ENCODE data around the gene UTP20. TPM values are rescaled to one million over a fixed set of nuclear protein-coding genes. Genes with fewer than 3 reads are reported as not detected.

UTP20 gene
- total and polyA plus RNA-seq, 2 experiments from 2014 or later, result 4.1 to 13.4 TPM

GRCh38 chr12:101325590-101325989, 45.7 kb downstream of the UTP20 start:
- no peak overlapping the region for H3K4me2 ChIP-seq (ENCODE audit: unreplicated experiment)
- 77 to 82% methylated on average over 3 of the region's 3 CpGs for WGBS, 2 experiments (ENCODE audit: low coverage in 1 of 2, low lambda C conversion rate in 2 of 2, missing lambda C conversion rate in 2 of 2)
- H3K9ac ChIP-seq, result no peak overlapping the region
- H3K9me3 ChIP-seq (ENCODE audit: low read depth), result no peaks in the 10 kb centered on the region
- DNase-seq, result no peak
- no peaks in the 10 kb centered on the region; the same call in 1 of the 2 replicates for H4K20me1 ChIP-seq (ENCODE audit: insufficient read depth)
- no peaks in the 10 kb centered on the region for H3K4me1 ChIP-seq (ENCODE audit: insufficient read depth)
- no peaks in the 10 kb centered on the region for H3F3A ChIP-seq (ENCODE audit: insufficient read depth)
- no peaks in the 10 kb centered on the region for H3K79me2 ChIP-seq (ENCODE audit: insufficient read depth)
- no peaks in the 10 kb centered on the region for H3K27me3 ChIP-seq (replicated peaks; ENCODE audit: insufficient read depth)
- no peak overlapping the region for H2AFZ ChIP-seq
- H3K9me2 ChIP-seq (ENCODE audit: insufficient read depth), result no peaks in the 10 kb centered on the region
- in situ Hi-C loops (cut with MboI), result no loop called here
- no peak overlapping the region for H3K27ac ChIP-seq
- H3K36me3 ChIP-seq (ENCODE audit: low read depth), result peaks cover 32% of the 10 kb centered on the region
- no peak for TF ChIP-seq EZH2 (IDR thresholded peaks at IDR 0.05; ENCODE audit: insufficient read depth, poor library complexity, severe bottlenecking)
- no peak for TF ChIP-seq EZH2phosphoT487 (IDR thresholded peaks at IDR 0.05; ENCODE audit: insufficient read depth, low read depth)
- no peak overlapping the region for H3K4me3 ChIP-seq

- Histone ChIP-seq H3K9ac (no peak overlapping the region), H3F3A (ENCODE audit: insufficient read depth) (no peaks in the 10 kb centered on the region), H3K4me2 (ENCODE audit: unreplicated experiment) (no peak overlapping the region), H3K27me3 (replicated peaks; ENCODE audit: insufficient read depth) (no peaks in the 10 kb centered on the region), H3K36me3 (ENCODE audit: low read depth) (peaks cover 28% of the 10 kb centered on the region), H3K4me3 (no peak overlapping the region), H3K9me2 (ENCODE audit: insufficient read depth) (no peaks in the 10 kb centered on the region), H4K20me1 (ENCODE audit: insufficient read depth) (no peaks in the 10 kb centered on the region; the same call in 1 of the 2 replicates), H3K27ac (no peak overlapping the region), H3K9me3 (ENCODE audit: low read depth) (no peaks in the 10 kb centered on the region), H2AFZ (no peak overlapping the region), H3K79me2 (ENCODE audit: insufficient read depth) (no peaks in the 10 kb centered on the region), H3K4me1 (ENCODE audit: insufficient read depth) (no peaks in the 10 kb centered on the region)
- in situ Hi-C loops (cut with MboI), result no loop called here
- TF ChIP-seq EZH2 (IDR thresholded peaks at IDR 0.05; ENCODE audit: insufficient read depth, poor library complexity, severe bottlenecking), result no peak
- no peak for TF ChIP-seq EZH2phosphoT487 (IDR thresholded peaks at IDR 0.05; ENCODE audit: insufficient read depth, low read depth)
- no peak for DNase-seq
- 91 to 94% methylated on average over 8 of the region's 8 CpGs for whole genome bisulfite sequencing, 2 experiments (ENCODE audit: low coverage in 1 of 2, low lambda C conversion rate in 2 of 2, missing lambda C conversion rate in 2 of 2)
These were observed 47.1 kb downstream of the UTP20 start for GRCh38 chr12:101327051-101327450.

GRCh38 chr12:101327546-101327945, 47.6 kb downstream of the UTP20 start:
- no peaks in the 10 kb centered on the region for H3F3A ChIP-seq (ENCODE audit: insufficient read depth)
- no peak overlapping the region for H3K4me2 ChIP-seq (ENCODE audit: unreplicated experiment)
- H3K9me2 ChIP-seq (ENCODE audit: insufficient read depth), result no peaks in the 10 kb centered on the region
- H3K36me3 ChIP-seq (ENCODE audit: low read depth), result peaks cover 32% of the 10 kb centered on the region
- H4K20me1 ChIP-seq (ENCODE audit: insufficient read depth), result no peaks in the 10 kb centered on the region; the same call in 1 of the 2 replicates
- H3K4me1 ChIP-seq (ENCODE audit: insufficient read depth), result no peaks in the 10 kb centered on the region
- H3K9me3 ChIP-seq (ENCODE audit: low read depth), result no peaks in the 10 kb centered on the region
- no peak overlapping the region for H2AFZ ChIP-seq
- no peak overlapping the region for H3K27ac ChIP-seq
- H3K27me3 ChIP-seq (replicated peaks; ENCODE audit: insufficient read depth), result no peaks in the 10 kb centered on the region
- no peak overlapping the region for H3K4me3 ChIP-seq
- no peak overlapping the region for H3K9ac ChIP-seq
- TF ChIP-seq EZH2 (IDR thresholded peaks at IDR 0.05; ENCODE audit: insufficient read depth, poor library complexity, severe bottlenecking), result no peak
- WGBS, 2 experiments (ENCODE audit: low coverage in 1 of 2, low lambda C conversion rate in 2 of 2, missing lambda C conversion rate in 2 of 2), result 94 to 95% methylated on average over 2 of the region's 2 CpGs
- H3K79me2 ChIP-seq (ENCODE audit: insufficient read depth), result no peaks in the 10 kb centered on the region
- DNase-seq, result no peak
- in situ Hi-C loops (cut with MboI), result no loop called here

GRCh38 chr12:101328917-101329316, 49.0 kb downstream of the UTP20 start:
- in situ Hi-C loops (cut with MboI), result no loop called here
- WGBS, 2 experiments (ENCODE audit: low coverage in 1 of 2, low lambda C conversion rate in 2 of 2, missing lambda C conversion rate in 2 of 2), result 91 to 93% methylated on average over 3 of the region's 3 CpGs
- H3K36me3 ChIP-seq (ENCODE audit: low read depth), result peaks cover 32% of the 10 kb centered on the region

GRCh38 chr12:101330631-101331030, 50.7 kb downstream of the UTP20 start:
- Histone ChIP-seq H3K4me1 (ENCODE audit: insufficient read depth) (no peaks in the 10 kb centered on the region), H3F3A (ENCODE audit: insufficient read depth) (no peaks in the 10 kb centered on the region), H3K79me2 (ENCODE audit: insufficient read depth) (no peaks in the 10 kb centered on the region), H3K36me3 (ENCODE audit: low read depth) (peaks cover 38% of the 10 kb centered on the region), H4K20me1 (ENCODE audit: insufficient read depth) (no peaks in the 10 kb centered on the region; the same call in 1 of the 2 replicates), H3K27ac (no peak overlapping the region), H3K9ac (no peak overlapping the region), H3K9me2 (ENCODE audit: insufficient read depth) (no peaks in the 10 kb centered on the region), H3K9me3 (ENCODE audit: low read depth) (no peaks in the 10 kb centered on the region), H2AFZ (no peak overlapping the region), H3K4me3 (no peak overlapping the region), H3K4me2 (ENCODE audit: unreplicated experiment) (no peak overlapping the region), H3K27me3 (replicated peaks; ENCODE audit: insufficient read depth) (no peaks in the 10 kb centered on the region)
- TF ChIP-seq EZH2phosphoT487 (IDR thresholded peaks at IDR 0.05; ENCODE audit: insufficient read depth, low read depth) (no peak), EZH2 (IDR thresholded peaks at IDR 0.05; ENCODE audit: insufficient read depth, poor library complexity, severe bottlenecking) (no peak)
- in situ Hi-C loops (cut with MboI), result no loop called here
- 43 to 46% methylated on average over 1 of the region's 1 CpG for WGBS, 2 experiments (ENCODE audit: low coverage in 1 of 2, low lambda C conversion rate in 2 of 2, missing lambda C conversion rate in 2 of 2)
- no peak for DNase-seq

More at GRCh38 chr12:101328917-101329316, 49.0 kb downstream of the UTP20 start:
- Histone ChIP-seq H3K9me3 (ENCODE audit: low read depth) (no peaks in the 10 kb centered on the region), H3K27ac (no peak overlapping the region), H3K9ac (no peak overlapping the region), H3K27me3 (replicated peaks; ENCODE audit: insufficient read depth) (no peaks in the 10 kb centered on the region), H3K79me2 (ENCODE audit: insufficient read depth) (no peaks in the 10 kb centered on the region), H4K20me1 (ENCODE audit: insufficient read depth) (no peaks in the 10 kb centered on the region; the same call in 1 of the 2 replicates), H3K4me2 (ENCODE audit: unreplicated experiment) (no peak overlapping the region), H3K4me1 (ENCODE audit: insufficient read depth) (no peaks in the 10 kb centered on the region), H3K9me2 (ENCODE audit: insufficient read depth) (no peaks in the 10 kb centered on the region), H3K4me3 (no peak overlapping the region), H2AFZ (no peak overlapping the region), H3F3A (ENCODE audit: insufficient read depth) (no peaks in the 10 kb centered on the region)
- no peak for TF ChIP-seq EZH2 (IDR thresholded peaks at IDR 0.05; ENCODE audit: insufficient read depth, poor library complexity, severe bottlenecking)
- TF ChIP-seq EZH2phosphoT487 (IDR thresholded peaks at IDR 0.05; ENCODE audit: insufficient read depth, low read depth), result no peak
- no peak for DNase-seq

Data from GM23248 (cell line).